NCI-H187 treated with DMSO at 0.1 percent for 48 hours (cell line): ENCODE measurements around the gene MINAR2.

Source experiments
- DNase-seq: peaks from one replicate; lab custom pipeline; 2025; lab: John Stamatoyannopoulos, UW

MINAR2 gene

GRCh38 chr5:129771058-129771838 is 23.4 kb downstream of the MINAR2 start:
- no peak for DNase-seq

- no peak for DNase-seq
These were observed 25.5 kb downstream of the MINAR2 start for GRCh38 chr5:129773376-129773775.

GRCh38 chr5:129781594-129781993 is 33.7 kb downstream of the MINAR2 start:
- DNase-seq = no peak

GRCh38 chr5:129803403-129803802 is 55.5 kb downstream of the MINAR2 start:
- DNase-seq = no peak

GRCh38 chr5:129804705-129805104 is 56.8 kb downstream of the MINAR2 start:
- DNase-seq = no peak

GRCh38 chr5:129807162-129807814 is 59.4 kb downstream of the MINAR2 start:
- DNase-seq = no peak
